NOMO-1 treated with dmso at 0.1 percent for 144 hours (cell line): ENCODE results near the gene LIM2.

ENCODE experiments used
- DNase-seq: peaks from one replicate; lab custom pipeline; 2025; ENCODE audit not compliant: unreplicated experiment; lab: John Stamatoyannopoulos, UW

Gene LIM2

GRCh38 chr19:51366389-51367254, 21.2 kb downstream of the LIM2 start:
- peak; percentile 98 for DNase-seq

- DNase-seq, result no peak
Measured at GRCh38 chr19:51365965-51366388, 21.8 kb downstream of the LIM2 start, which contains the start of gene ETFB. Gene ETFB, minus strand, starts transcription at chr19:51366388. Its CDS starts 62 bp downstream, at chr19:51366326.

- no peak for DNase-seq
Measured at GRCh38 chr19:51365211-51365964, 22.4 kb downstream of the LIM2 start.

GRCh38 chr19:51364200-51365106, 23.3 kb downstream of the LIM2 start:
- no peak for DNase-seq

GRCh38 chr19:51361239-51361638, 26.5 kb downstream of the LIM2 start:
- no peak for DNase-seq

- DNase-seq, result no peak
Measured at GRCh38 chr19:51359294-51359693, 28.5 kb downstream of the LIM2 start.

GRCh38 chr19:51357952-51358351, 29.8 kb downstream of the LIM2 start:
- no peak for DNase-seq

GRCh38 chr19:51356159-51356801, 31.5 kb downstream of the LIM2 start:
- no peak for DNase-seq

GRCh38 chr19:51354742-51355148, 33.0 kb downstream of the LIM2 start:
- DNase-seq, result no peak

GRCh38 chr19:51354103-51354741, 33.6 kb downstream of the LIM2 start:
- no peak for DNase-seq

- no peak for DNase-seq
Measured at GRCh38 chr19:51352783-51353360, 34.9 kb downstream of the LIM2 start.

- DNase-seq, result no peak
Measured at GRCh38 chr19:51351266-51351990, 36.3 kb downstream of the LIM2 start.

- DNase-seq, result no peak
Measured at GRCh38 chr19:51347209-51347928, 40.4 kb downstream of the LIM2 start.

- DNase-seq, result no peak
Measured at GRCh38 chr19:51346742-51347141, 41.0 kb downstream of the LIM2 start.

- DNase-seq, result no peak
Measured at GRCh38 chr19:51345076-51345620, 42.6 kb downstream of the LIM2 start.

- no peak for DNase-seq
Measured at GRCh38 chr19:51342631-51343569, 44.9 kb downstream of the LIM2 start.

- no peak for DNase-seq
Measured at GRCh38 chr19:51341976-51342580, 45.7 kb downstream of the LIM2 start, which contains the start of gene VSIG10L. Gene VSIG10L, minus strand, starts transcription at chr19:51342139. Its CDS starts 15 bp downstream, at chr19:51342124.
